Measurements from ENCODE around the gene PBLD. TPM values are rescaled to one million over a fixed set of nuclear protein-coding genes. Genes with fewer than 3 reads are reported as not detected.

The PBLD gene
- total RNA-seq (2014; rRNA removed; shearing (Covaris generic)) (10.3 and 11.8 TPM in 2 replicates), polyA plus RNA-seq (2016; fragmentation: Nextera tagmentation; extraction: Ambion mirVana) (7.6 and 8.3 TPM in 2 replicates)

DNA sequence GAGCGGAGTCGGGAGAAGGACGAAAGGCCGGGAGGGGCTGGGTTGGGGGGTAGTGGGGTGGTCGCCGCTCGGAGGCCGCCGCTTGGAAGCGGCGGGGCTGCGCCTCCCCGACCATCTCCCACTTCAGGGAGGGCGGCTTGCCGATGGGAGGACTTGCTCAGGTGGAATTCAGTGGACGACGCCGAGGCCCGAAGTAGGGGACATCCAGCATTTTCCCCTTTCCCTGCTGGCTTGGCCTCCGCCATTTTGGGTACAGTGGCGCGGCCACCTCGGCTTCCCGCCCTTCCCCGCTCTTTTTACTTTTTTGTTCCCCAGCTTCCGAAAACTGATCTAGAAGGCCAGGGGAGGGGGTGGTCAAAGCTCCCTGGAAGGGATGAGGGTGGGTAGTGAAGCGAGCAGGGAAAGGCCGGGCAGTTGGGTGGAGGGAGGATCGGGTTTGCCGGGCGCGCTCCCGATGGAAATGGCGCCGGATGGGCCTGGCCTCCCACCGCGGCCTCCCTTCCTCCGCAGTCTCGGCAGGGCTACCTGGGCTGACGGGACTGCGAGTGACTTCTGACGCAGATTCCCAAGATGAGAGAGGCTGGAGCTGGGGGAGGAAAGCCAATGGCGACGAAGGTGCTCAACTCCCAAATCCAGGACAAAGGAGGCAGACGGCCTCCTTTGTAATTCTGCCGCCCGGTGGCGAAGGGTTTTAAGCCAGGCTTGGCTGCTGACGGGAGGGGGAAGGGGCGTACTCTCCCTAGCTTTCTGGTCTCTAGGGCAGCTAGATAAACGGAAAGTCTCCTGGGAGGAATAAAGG lies at the start of gene PBLD:
PBLD (minus strand) TSS at position 670 of the 799 bp plus-strand sequence. CDS start 26,084 bp downstream, outside the sequence.
- Histone ChIP-seq H3K27me3 (replicated peaks; ENCODE audit: insufficient read depth) (no peaks in the 10 kb centered on the region), H2AFZ (peak within 1 kb of the TSS; percentile 87)

DNA sequence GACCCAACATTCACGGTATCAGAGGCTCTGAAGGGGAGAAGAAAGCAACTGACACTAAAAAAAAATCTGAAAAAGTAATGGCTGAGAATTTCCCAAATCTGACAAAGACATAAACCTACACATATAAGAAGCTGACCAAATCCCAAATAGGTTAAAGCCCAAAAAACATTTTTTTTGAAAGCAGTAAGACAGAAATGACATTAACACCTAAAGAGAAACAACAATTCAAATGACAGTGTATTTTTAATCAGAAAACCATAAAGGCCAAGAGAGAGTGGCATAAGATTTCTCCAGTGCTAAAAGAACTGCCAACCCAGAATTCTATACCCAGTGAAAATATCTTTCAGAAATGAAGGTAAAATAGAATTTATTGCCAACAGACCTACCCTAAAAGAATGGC lies 38.9 kb upstream of the PBLD start:
- Histone ChIP-seq H3K4me1 (ENCODE audit: insufficient read depth) (no peaks in the 10 kb centered on the region), H2AFZ (no peak overlapping the region), H3K9ac (no peak overlapping the region), H3K79me2 (ENCODE audit: insufficient read depth) (no peaks in the 10 kb centered on the region), H4K20me1 (ENCODE audit: insufficient read depth) (no peaks in the 10 kb centered on the region), H3K4me3 (no peak overlapping the region), H3F3A (ENCODE audit: insufficient read depth) (no peaks in the 10 kb centered on the region), H3K27me3 (replicated peaks; ENCODE audit: insufficient read depth) (no peaks in the 10 kb centered on the region), H3K9me3 (ENCODE audit: low read depth) (no peaks in the 10 kb centered on the region), H3K36me3 (ENCODE audit: low read depth) (peaks cover 31% of the 10 kb centered on the region), H3K9me2 (ENCODE audit: insufficient read depth) (no peaks in the 10 kb centered on the region), H3K27ac (no peak overlapping the region), H3K4me2 (ENCODE audit: unreplicated experiment) (no peak overlapping the region)
- TF ChIP-seq EZH2 (IDR thresholded peaks at IDR 0.05; ENCODE audit: insufficient read depth, poor library complexity, severe bottlenecking) (no peak), EZH2phosphoT487 (IDR thresholded peaks at IDR 0.05; ENCODE audit: insufficient read depth, low read depth) (no peak)
- in situ Hi-C loops (cut with MboI), result no loop called here
- 100% methylated on average over 1 of the region's 1 CpG for WGBS, 2 experiments (ENCODE audit: low coverage in 1 of 2, low lambda C conversion rate in 2 of 2, missing lambda C conversion rate in 2 of 2)
- DNase-seq, result no peak

More for the DNA sequence above, at the start of gene PBLD:
- Histone ChIP-seq H3F3A (ENCODE audit: insufficient read depth) (peaks cover 58% of the 10 kb centered on the region), H3K27ac (peak within 1 kb of the TSS; percentile 93), H3K4me1 (ENCODE audit: insufficient read depth) (peaks cover 47% of the 10 kb centered on the region), H3K4me3 (peak within 1 kb of the TSS; percentile 99), H3K4me2 (ENCODE audit: unreplicated experiment) (peak within 1 kb of the TSS; percentile 97), H4K20me1 (ENCODE audit: insufficient read depth) (peaks cover 43% of the 10 kb centered on the region), H3K36me3 (ENCODE audit: low read depth) (0 out of 2 replicates have a peak, but pooled peaks cover 8% of the 10 kb centered on the region), H3K9ac (peak within 1 kb of the TSS; percentile 99), H3K9me3 (ENCODE audit: low read depth) (no peaks in the 10 kb centered on the region), H3K79me2 (ENCODE audit: insufficient read depth) (peaks cover 71% of the 10 kb centered on the region), H3K9me2 (ENCODE audit: insufficient read depth) (no peaks in the 10 kb centered on the region)
- no peak for TF ChIP-seq EZH2phosphoT487 (IDR thresholded peaks at IDR 0.05; ENCODE audit: insufficient read depth, low read depth)
- TF ChIP-seq EZH2 (IDR thresholded peaks at IDR 0.05; ENCODE audit: insufficient read depth, poor library complexity, severe bottlenecking), result no peak
- in situ Hi-C loops (cut with MboI), result no loop called here
- 1% methylated on average over 37 to 47 of the region's 51 CpGs for WGBS, 2 experiments (ENCODE audit: low coverage in 1 of 2, low lambda C conversion rate in 2 of 2, missing lambda C conversion rate in 2 of 2)
- DNase-seq, result peak; percentile 86

DNA sequence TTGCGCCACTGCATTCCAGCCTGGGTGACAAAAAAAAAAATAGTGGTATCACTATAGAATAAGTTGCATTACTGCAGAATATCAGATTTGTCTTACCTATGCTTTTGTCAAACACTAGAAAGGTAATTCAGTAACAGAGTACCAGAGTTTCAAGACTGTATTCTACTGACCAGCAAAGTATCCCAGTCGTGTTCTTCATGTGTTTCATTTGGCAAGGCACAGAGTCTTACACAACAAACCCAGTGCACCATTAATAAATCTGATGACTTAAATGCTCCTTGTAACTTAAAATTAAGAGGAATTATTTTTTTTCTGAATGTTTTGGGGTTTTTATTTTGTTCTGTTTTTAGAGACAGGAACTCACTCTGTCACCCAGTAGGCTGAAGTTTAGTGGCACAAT lies 34.4 kb upstream of the PBLD start:
- Histone ChIP-seq H3K4me1 (ENCODE audit: insufficient read depth) (no peaks in the 10 kb centered on the region), H2AFZ (no peak overlapping the region), H3K9me3 (ENCODE audit: low read depth) (no peaks in the 10 kb centered on the region), H3K36me3 (ENCODE audit: low read depth) (peaks cover 32% of the 10 kb centered on the region), H3K9ac (no peak overlapping the region), H3K27ac (no peak overlapping the region), H3K27me3 (replicated peaks; ENCODE audit: insufficient read depth) (no peaks in the 10 kb centered on the region), H3F3A (ENCODE audit: insufficient read depth) (peaks cover 4% of the 10 kb centered on the region; the same call in 1 of the 2 replicates), H3K4me3 (no peak overlapping the region), H4K20me1 (ENCODE audit: insufficient read depth) (no peaks in the 10 kb centered on the region), H3K9me2 (ENCODE audit: insufficient read depth) (no peaks in the 10 kb centered on the region), H3K79me2 (ENCODE audit: insufficient read depth) (no peaks in the 10 kb centered on the region), H3K4me2 (ENCODE audit: unreplicated experiment) (no peak overlapping the region)
- in situ Hi-C loops (cut with MboI), result no loop called here
- no peak for DNase-seq
- WGBS, 2 experiments (ENCODE audit: low coverage in 1 of 2, low lambda C conversion rate in 2 of 2, missing lambda C conversion rate in 2 of 2), result 76 to 82% methylated on average over 2 of the region's 2 CpGs
- TF ChIP-seq EZH2 (IDR thresholded peaks at IDR 0.05; ENCODE audit: insufficient read depth, poor library complexity, severe bottlenecking) (no peak), EZH2phosphoT487 (IDR thresholded peaks at IDR 0.05; ENCODE audit: insufficient read depth, low read depth) (no peak)

DNA sequence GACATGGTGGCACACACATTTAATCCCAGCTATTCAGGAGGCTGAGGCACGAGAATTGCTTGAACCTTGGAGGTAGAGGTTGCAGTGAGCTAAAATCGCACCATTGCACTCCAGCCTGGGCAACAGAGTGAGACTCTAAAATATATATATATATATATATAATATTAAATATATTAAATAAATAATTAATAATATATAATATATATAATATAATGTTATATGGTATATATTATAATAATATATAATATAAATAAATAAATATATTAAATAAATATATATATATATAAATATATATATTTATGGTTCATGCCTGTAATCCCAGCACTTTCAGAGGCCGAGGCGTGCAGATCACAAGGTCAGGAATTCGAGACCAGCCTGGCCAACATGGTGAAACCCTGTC lies 33.9 kb upstream of the PBLD start:
- no peak overlapping the region for H3K4me2 ChIP-seq (ENCODE audit: unreplicated experiment)
- H3K4me1 ChIP-seq (ENCODE audit: insufficient read depth), result no peaks in the 10 kb centered on the region
- no peaks in the 10 kb centered on the region for H3K79me2 ChIP-seq (ENCODE audit: insufficient read depth)
- H2AFZ ChIP-seq, result no peak overlapping the region
- DNase-seq, result no peak
- no peaks in the 10 kb centered on the region for H4K20me1 ChIP-seq (ENCODE audit: insufficient read depth)
- TF ChIP-seq EZH2 (IDR thresholded peaks at IDR 0.05; ENCODE audit: insufficient read depth, poor library complexity, severe bottlenecking), result no peak
- no peak for TF ChIP-seq EZH2phosphoT487 (IDR thresholded peaks at IDR 0.05; ENCODE audit: insufficient read depth, low read depth)
- no peaks in the 10 kb centered on the region for H3K27me3 ChIP-seq (replicated peaks; ENCODE audit: insufficient read depth)
- no peak overlapping the region for H3K27ac ChIP-seq
- no peaks in the 10 kb centered on the region for H3K9me3 ChIP-seq (ENCODE audit: low read depth)
- 97 to 99% methylated on average over 5 of the region's 5 CpGs for WGBS, 2 experiments (ENCODE audit: low coverage in 1 of 2, low lambda C conversion rate in 2 of 2, missing lambda C conversion rate in 2 of 2)
- no peaks in the 10 kb centered on the region for H3K9me2 ChIP-seq (ENCODE audit: insufficient read depth)
- no peak overlapping the region for H3K9ac ChIP-seq
- peaks cover 4% of the 10 kb centered on the region; the same call in 1 of the 2 replicates for H3F3A ChIP-seq (ENCODE audit: insufficient read depth)
- H3K36me3 ChIP-seq (ENCODE audit: low read depth), result peaks cover 32% of the 10 kb centered on the region
- in situ Hi-C loops (cut with MboI), result no loop called here
- no peak overlapping the region for H3K4me3 ChIP-seq
